CD4-positive, alpha-beta T cell (primary cell): ENCODE results near the gene CACNA1H. TPM values are rescaled to one million over a fixed set of nuclear protein-coding genes. Genes with fewer than 3 reads are reported as not detected.

ENCODE experiments used
- ATAC-seq: fragments of 200-7000 bp; cut with Tn5 transposase; one replicate; pipeline ENCODE4 v1.10.0; 2022; ENCODE audit warnings: mild to moderate bottlenecking; ENCODE audit not compliant: poor library complexity
- CTCF ChIA-PET: fragments of 350-600 bp; sonication (Branson Sonifier 250); formaldehyde crosslinking; loops from one replicate; lab custom pipeline; 2021; ENCODE audit warnings: antibody characterized with exemption, inconsistent platforms; lab: Charles Lee
- POLR2A ChIA-PET: fragments of 350-600 bp; sonication (Branson Sonifier 250); formaldehyde crosslinking; loops from one replicate; lab custom pipeline; 2021; ENCODE audit warnings: antibody characterized with exemption, inconsistent platforms; lab: Charles Lee
- DNase-seq, 14 experiments: peaks; one replicate each; pipeline ENCODE4 v3.0.0-alpha.2; 2013 to 2020; ENCODE audit warnings: mixed read lengths in 2 of 14
- H3K27ac ChIP-seq, 2 donors: one replicate each; pipeline versions ENCODE4 v1.5.1 to v1.7.0; 2013; ENCODE audit warnings: low read length in 2 of 2, low read depth in 1 of 2, mild to moderate bottlenecking in 1 of 2
- H3K27me3 ChIP-seq, 2 experiments: 1 replicate in 1 of 2; 2 replicates in 1 of 2; pipeline versions ENCODE4 v1.6.1 to v1.7.0; 2013; ENCODE audit warnings: low read length in 2 of 2, control low read depth in 1 of 2, mild to moderate bottlenecking in 1 of 2, moderate library complexity in 1 of 2; ENCODE audit not compliant: insufficient read depth in 2 of 2, control insufficient read depth in 1 of 2
- H3K36me3 ChIP-seq: one replicate; pipeline ENCODE4 v1.6.1; 2013; ENCODE audit warnings: low read length, control low read depth; ENCODE audit not compliant: insufficient read depth
- H3K4me1 ChIP-seq: one replicate; pipeline ENCODE4 v1.6.1; 2013; ENCODE audit warnings: low read length, control low read depth; ENCODE audit not compliant: insufficient read depth
- H3K4me3 ChIP-seq: one replicate; pipeline ENCODE4 v1.5.1; 2013; ENCODE audit warnings: mild to moderate bottlenecking, low read length, moderate library complexity
- H3K9me3 ChIP-seq, 2 experiments: 1 replicate in 1 of 2; 2 replicates in 1 of 2; pipeline versions ENCODE4 v1.6.1 to v1.7.0; 2013; ENCODE audit warnings: low read length in 2 of 2, mild to moderate bottlenecking in 2 of 2, control low read depth in 1 of 2, moderate library complexity in 1 of 2; ENCODE audit not compliant: control insufficient read depth in 1 of 2, insufficient read depth in 1 of 2
- H3K27ac Mint-ChIP-seq: one replicate; pipeline ENCODE4 v1.8.0; 2020; ENCODE audit warnings: mixed read lengths
- H3K27me3 Mint-ChIP-seq: one replicate; pipeline ENCODE4 v1.8.0; 2021; ENCODE audit warnings: mixed read lengths
- H3K36me3 Mint-ChIP-seq: one replicate; pipeline ENCODE4 v1.8.0; 2021; ENCODE audit warnings: low read depth, mixed read lengths
- H3K4me1 Mint-ChIP-seq: one replicate; pipeline ENCODE4 v1.8.0; 2021; ENCODE audit warnings: low read depth, mixed read lengths
- H3K4me3 Mint-ChIP-seq: one replicate; pipeline ENCODE4 v1.8.0; 2020; ENCODE audit warnings: mild to moderate bottlenecking, mixed read lengths
- H3K9me3 Mint-ChIP-seq: one replicate; pipeline ENCODE4 v1.8.0; 2020; ENCODE audit warnings: mixed read lengths
- intact Hi-C, 2 experiments: fragments of 100-400 bp; cut with DNase I in 1 of 2; cut with micrococcal nuclease in 1 of 2; formaldehyde crosslinking; loops; one replicate each; pipeline versions ENCODE4 v1.15.1 to v1.9.0; 2023 to 2025; cut with DNase I, micrococcal nuclease
- total RNA-seq, 174 experiments: library from RNA in 2 of 174; stranded (reverse) in 2 of 174; gene quantifications; one replicate each; pipeline ENCODE4 v1.2.3 and lab custom pipeline; 2021 to 2026
- TF ChIP-seq, protein P1 (sequence below): fragments of 200-600 bp; IDR thresholded peaks from one replicate; pipeline ENCODE4 v1.8.0; 2022; ENCODE audit warnings: antibody characterized with exemption, mild to moderate bottlenecking

CACNA1H gene
- total RNA-seq, 2 experiments from 2014 or later = 5.7 to 6.3 TPM

DNA sequence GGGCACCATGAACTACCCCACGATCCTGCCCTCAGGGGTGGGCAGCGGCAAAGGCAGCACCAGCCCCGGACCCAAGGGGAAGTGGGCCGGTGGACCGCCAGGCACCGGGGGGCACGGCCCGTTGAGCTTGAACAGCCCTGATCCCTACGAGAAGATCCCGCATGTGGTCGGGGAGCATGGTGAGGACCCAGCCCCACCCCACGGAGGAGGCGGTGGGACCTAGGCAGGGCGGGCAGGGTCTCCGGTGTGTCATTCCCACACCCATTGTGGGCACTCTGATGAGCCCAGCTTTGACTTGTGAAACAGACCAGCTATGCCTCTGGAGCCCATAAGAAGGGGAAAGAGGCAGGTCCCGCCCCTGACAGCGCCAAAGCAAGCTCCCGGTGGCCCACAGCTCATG is 49.4 kb downstream of the CACNA1H start:
- DNase-seq (no peak), ATAC-seq (no peak)
- intact Hi-C loops = no loop called here
- ChIA-PET POLR2A (no interaction called here), CTCF (no interaction called here)
- H3K36me3 ChIP-seq = no peaks in the 10 kb centered on the region
- H3K4me1 ChIP-seq = no peaks in the 10 kb centered on the region
- H3K36me3 Mint-ChIP-seq = no peaks in the 10 kb centered on the region
- no peaks in the 10 kb centered on the region for H3K27me3 ChIP-seq
- TF ChIP-seq, protein P1, sequence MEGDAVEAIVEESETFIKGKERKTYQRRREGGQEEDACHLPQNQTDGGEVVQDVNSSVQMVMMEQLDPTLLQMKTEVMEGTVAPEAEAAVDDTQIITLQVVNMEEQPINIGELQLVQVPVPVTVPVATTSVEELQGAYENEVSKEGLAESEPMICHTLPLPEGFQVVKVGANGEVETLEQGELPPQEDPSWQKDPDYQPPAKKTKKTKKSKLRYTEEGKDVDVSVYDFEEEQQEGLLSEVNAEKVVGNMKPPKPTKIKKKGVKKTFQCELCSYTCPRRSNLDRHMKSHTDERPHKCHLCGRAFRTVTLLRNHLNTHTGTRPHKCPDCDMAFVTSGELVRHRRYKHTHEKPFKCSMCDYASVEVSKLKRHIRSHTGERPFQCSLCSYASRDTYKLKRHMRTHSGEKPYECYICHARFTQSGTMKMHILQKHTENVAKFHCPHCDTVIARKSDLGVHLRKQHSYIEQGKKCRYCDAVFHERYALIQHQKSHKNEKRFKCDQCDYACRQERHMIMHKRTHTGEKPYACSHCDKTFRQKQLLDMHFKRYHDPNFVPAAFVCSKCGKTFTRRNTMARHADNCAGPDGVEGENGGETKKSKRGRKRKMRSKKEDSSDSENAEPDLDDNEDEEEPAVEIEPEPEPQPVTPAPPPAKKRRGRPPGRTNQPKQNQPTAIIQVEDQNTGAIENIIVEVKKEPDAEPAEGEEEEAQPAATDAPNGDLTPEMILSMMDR = no peak
- H3K9me3 ChIP-seq = peaks cover 0 to 18% of the 10 kb centered on the region in 2 experiments
- no peak overlapping the region for H3K4me3 Mint-ChIP-seq
- H3K27ac ChIP-seq = no peak overlapping the region
- H3K9me3 Mint-ChIP-seq = peaks cover 3% of the 10 kb centered on the region
- H3K27me3 Mint-ChIP-seq = no peaks in the 10 kb centered on the region
- H3K4me3 ChIP-seq = no peak overlapping the region
- H3K27ac Mint-ChIP-seq = no peak overlapping the region
- no peaks in the 10 kb centered on the region for H3K4me1 Mint-ChIP-seq

DNA sequence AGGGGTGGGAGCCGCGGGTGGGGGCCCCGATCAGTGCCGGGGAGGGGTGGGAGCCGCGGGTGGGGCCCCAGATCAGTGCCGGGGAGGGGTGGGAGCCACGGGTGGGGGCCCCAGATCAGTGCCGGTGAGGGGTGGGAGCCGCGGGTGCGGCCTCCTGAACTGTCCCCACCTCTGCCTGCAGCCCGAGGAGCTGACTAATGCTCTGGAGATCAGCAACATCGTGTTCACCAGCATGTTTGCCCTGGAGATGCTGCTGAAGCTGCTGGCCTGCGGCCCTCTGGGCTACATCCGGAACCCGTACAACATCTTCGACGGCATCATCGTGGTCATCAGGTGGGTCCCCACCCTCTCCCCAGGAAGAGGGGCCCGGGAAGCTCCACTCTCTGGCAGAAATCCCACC is 52.0 kb downstream of the CACNA1H start:
- Mint-ChIP-seq H3K27me3 (no peaks in the 10 kb centered on the region), H3K27ac (no peak overlapping the region), H3K36me3 (no peaks in the 10 kb centered on the region), H3K4me1 (peaks cover 5% of the 10 kb centered on the region), H3K9me3 (no peaks in the 10 kb centered on the region), H3K4me3 (no peak overlapping the region)
- H3K36me3 ChIP-seq = no peaks in the 10 kb centered on the region
- TF ChIP-seq, protein P1 = no peak
- H3K4me3 ChIP-seq = no peak overlapping the region
- intact Hi-C loops = no loop called here
- H3K27ac ChIP-seq = no peak overlapping the region
- peaks cover 0 to 12% of the 10 kb centered on the region in 2 experiments for H3K9me3 ChIP-seq
- no peak for ATAC-seq
- DNase-seq = no peak
- H3K4me1 ChIP-seq = peaks cover 16% of the 10 kb centered on the region
- H3K27me3 ChIP-seq = no peaks in the 10 kb centered on the region
- ChIA-PET CTCF (no interaction called here), POLR2A (no interaction called here)

DNA sequence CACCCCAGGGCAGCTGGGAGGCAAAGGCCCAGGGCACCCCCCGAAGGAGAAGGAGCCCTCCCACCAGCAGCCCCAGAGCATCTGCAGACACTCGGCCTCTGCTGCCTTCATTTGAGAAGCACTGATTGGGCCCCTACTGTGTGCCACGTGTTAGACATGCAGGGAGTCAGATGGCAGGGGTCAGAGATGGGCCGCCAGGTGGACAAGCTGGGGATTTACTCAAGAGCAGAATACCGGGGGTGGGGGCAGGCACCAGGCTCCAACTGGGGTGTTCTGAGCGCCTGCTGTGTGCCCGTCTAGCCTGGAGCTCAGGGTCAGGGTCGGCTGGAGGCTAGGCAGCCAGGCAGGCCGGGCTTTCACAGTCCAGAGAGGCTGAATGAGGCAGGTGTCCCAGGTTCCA is 53.4 kb downstream of the CACNA1H start:
- Histone ChIP-seq H3K9me3 (peaks cover 0 to 10% of the 10 kb centered on the region in 2 experiments), H3K4me1 (peaks cover 16% of the 10 kb centered on the region), H3K27ac (no peak overlapping the region), H3K4me3 (no peak overlapping the region), H3K36me3 (no peaks in the 10 kb centered on the region), H3K27me3 (no peaks in the 10 kb centered on the region)
- intact Hi-C loops = no loop called here
- Mint-ChIP-seq H3K9me3 (no peaks in the 10 kb centered on the region), H3K27ac (no peak overlapping the region), H3K36me3 (no peaks in the 10 kb centered on the region), H3K4me3 (no peak overlapping the region), H3K4me1 (peaks cover 5% of the 10 kb centered on the region), H3K27me3 (no peaks in the 10 kb centered on the region)
- DNase-seq = no peak
- CTCF ChIA-PET = no interaction called here
- POLR2A ChIA-PET = no interaction called here
- no peak for ATAC-seq
- TF ChIP-seq, protein P1 = no peak
